CD4-positive, alpha-beta T cell treated with Interleukin-4 for 4 hours (primary cell): ENCODE results near the gene KLHL25.
A peak's percentile ranks its signal among the peaks of the same experiment; 100 is the strongest.
"Not testable (repeated sequence)": the region's sequence is repeated elsewhere in the genome, so short reads cannot be mapped to it uniquely, and the experiment has no call there.

ENCODE experiments used
- DNase-seq: peaks from one replicate; pipeline ENCODE4 v3.0.0-alpha.2; 2020

The KLHL25 gene

GRCh38 chr15:85800478-85801123 is 5.9 kb upstream of the KLHL25 start:
- DNase-seq, result no peak

GRCh38 chr15:85796371-85796770 is 1.6 kb upstream of the KLHL25 start:
- DNase-seq, result not testable (repeated sequence)

- no peak for DNase-seq
These were observed 896 bp upstream of the KLHL25 start for GRCh38 chr15:85795337-85796305.

GRCh38 chr15:85793641-85794597 is 806 bp downstream of the KLHL25 start:
- DNase-seq, result peak; percentile 8

- DNase-seq, result peak; percentile 26
These were observed 1.7 kb downstream of the KLHL25 start for GRCh38 chr15:85792912-85793590.

- DNase-seq, result no peak
These were observed 2.5 kb downstream of the KLHL25 start for GRCh38 chr15:85792102-85792731.

- DNase-seq, result no peak
These were observed 5.2 kb downstream of the KLHL25 start for GRCh38 chr15:85789496-85789875.

- DNase-seq, result no peak
These were observed 5.8 kb downstream of the KLHL25 start for GRCh38 chr15:85788771-85789495.

GRCh38 chr15:85786781-85787114 is 8.0 kb downstream of the KLHL25 start:
- DNase-seq, result no peak

- DNase-seq, result no peak
These were observed 8.6 kb downstream of the KLHL25 start for GRCh38 chr15:85785887-85786780.

- no peak for DNase-seq
These were observed 12.7 kb downstream of the KLHL25 start for GRCh38 chr15:85782064-85782463.

- no peak for DNase-seq
These were observed 13.6 kb downstream of the KLHL25 start for GRCh38 chr15:85781099-85781498.

- no peak for DNase-seq
These were observed 14.3 kb downstream of the KLHL25 start for GRCh38 chr15:85780225-85780985.

GRCh38 chr15:85779249-85779648 is 15.5 kb downstream of the KLHL25 start:
- DNase-seq, result no peak

GRCh38 chr15:85778107-85778776 is 16.5 kb downstream of the KLHL25 start:
- DNase-seq, result no peak

- DNase-seq, result no peak
These were observed 17.2 kb downstream of the KLHL25 start for GRCh38 chr15:85777250-85778106.

- DNase-seq, result no peak
These were observed 20.8 kb downstream of the KLHL25 start for GRCh38 chr15:85773970-85774369.

- no peak for DNase-seq
These were observed 21.5 kb downstream of the KLHL25 start for GRCh38 chr15:85773249-85773648.
